GM12892 (cell line): ENCODE measurements around the gene ST6GALNAC6.
A peak's percentile ranks its signal among the peaks of the same experiment; 100 is the strongest.

Experiments used
- DNase-seq: peaks from one replicate; pipeline ENCODE4 v3.0.0; 2011; ENCODE audit not compliant: insufficient read length
- FAIRE-seq: peaks from 2 replicates; lab custom pipeline; 2011; peaks lifted over from hg19 to GRCh38; lab: Jason Lieb, UNC
- POLR2A ChIP-seq: IDR thresholded peaks from 2 replicates; pipeline ENCODE4 v1.6.1; 2011; ENCODE audit warnings: low read depth, low read length, control low read depth
- POLR2AphosphoS5 ChIP-seq: IDR thresholded peaks from 2 replicates; pipeline ENCODE4 v1.6.1; 2011; ENCODE audit warnings: low read depth, low read length, control low read depth
- TAF1 ChIP-seq: IDR thresholded peaks from 2 replicates; pipeline ENCODE4 v1.6.1; 2011; ENCODE audit warnings: low read depth, mild to moderate bottlenecking, control low read depth, low read length, borderline replicate concordance

ST6GALNAC6 gene

GRCh38 chr9:127912296-127912695 is 12.9 kb upstream of the ST6GALNAC6 start:
- no peak for DNase-seq
- TF ChIP-seq POLR2A (no peak), TAF1 (no peak), POLR2AphosphoS5 (no peak)
- FAIRE-seq: peak; percentile 46

GRCh38 chr9:127910613-127911205 is 11.3 kb upstream of the ST6GALNAC6 start:
- TF ChIP-seq POLR2AphosphoS5: no peak
- TF ChIP-seq POLR2A: no peak
- no peak for TF ChIP-seq TAF1
- no peak for DNase-seq
- no peak for FAIRE-seq

DNA sequence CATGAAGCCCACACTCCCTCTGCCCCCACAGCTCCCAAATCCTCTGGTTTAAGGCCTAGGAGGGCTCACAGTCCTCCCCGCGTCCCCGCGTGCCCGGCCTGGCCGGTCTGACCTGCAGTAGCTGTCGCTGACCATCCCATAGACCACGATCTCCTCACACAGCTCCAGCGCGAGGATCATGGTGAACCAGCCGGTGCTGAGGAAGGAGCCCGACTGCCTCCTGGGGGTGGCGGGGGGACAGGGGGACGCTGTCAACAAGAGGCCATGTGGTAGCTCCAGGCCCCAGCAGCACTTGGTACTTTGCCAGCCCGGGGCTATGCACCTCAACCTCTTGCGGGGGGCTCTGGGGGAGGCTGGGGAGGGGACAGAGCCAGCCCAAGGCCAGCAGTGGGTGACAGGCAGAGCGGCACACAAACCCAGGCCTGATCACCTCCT is 10.5 kb upstream of the ST6GALNAC6 start:
- FAIRE-seq (no peak), DNase-seq (no peak)
- TF ChIP-seq POLR2A (no peak), POLR2AphosphoS5 (no peak), TAF1 (no peak)

DNA sequence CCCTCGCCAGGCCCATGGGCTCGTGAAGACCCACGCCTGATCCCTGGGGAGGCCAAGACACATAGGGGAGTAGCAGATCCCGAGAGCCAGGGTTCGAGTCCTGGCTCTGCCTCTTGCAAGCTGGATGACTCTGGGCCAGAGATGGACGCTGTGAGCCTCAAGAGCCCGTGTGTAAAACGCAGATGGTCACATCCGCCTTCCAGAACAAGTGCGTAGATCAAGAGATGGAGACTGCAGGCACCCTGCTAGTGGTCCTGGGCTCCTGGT is 9.2 kb upstream of the ST6GALNAC6 start:
- TF ChIP-seq POLR2A: no peak
- TF ChIP-seq TAF1: no peak
- no peak for TF ChIP-seq POLR2AphosphoS5
- no peak for DNase-seq
- FAIRE-seq: no peak

DNA sequence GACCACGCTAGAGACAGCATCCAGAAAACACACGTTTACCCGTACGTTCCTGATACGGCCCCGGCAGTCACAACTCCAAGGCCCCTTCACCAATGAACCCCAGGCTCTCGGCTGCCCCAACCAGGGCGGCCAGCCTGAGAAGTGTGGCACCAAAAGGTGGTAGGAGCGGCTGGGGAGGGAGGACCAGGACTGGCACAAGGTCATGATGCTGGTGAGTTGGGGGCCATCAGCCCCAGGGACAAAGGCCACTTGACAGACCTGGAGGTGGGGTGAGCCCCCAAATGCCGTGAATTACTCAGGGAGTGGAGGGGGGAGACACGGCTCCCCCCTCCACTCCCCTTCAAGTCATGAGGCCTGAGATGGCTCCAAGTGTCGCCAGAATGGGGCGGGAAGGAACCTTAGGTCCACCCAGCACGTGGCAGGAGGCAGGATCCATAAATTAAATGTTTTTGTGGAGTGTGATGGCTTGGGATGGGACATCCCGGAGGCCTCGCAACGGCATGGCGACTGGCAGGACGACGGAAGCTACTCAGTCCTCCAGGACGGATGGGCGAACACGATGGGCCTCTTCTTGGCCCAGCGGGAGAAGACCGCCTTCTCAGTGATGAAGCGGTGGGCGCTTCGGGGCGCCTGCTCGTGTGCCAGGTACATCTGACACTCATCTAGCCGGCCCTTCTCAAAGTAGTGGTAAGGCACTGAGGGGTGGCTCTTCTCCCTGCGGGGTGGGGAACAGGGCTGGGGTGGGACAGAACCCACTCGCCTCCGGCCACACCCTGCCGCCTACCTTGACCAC is 8.7 kb upstream of the ST6GALNAC6 start:
- DNase-seq: no peak
- TF ChIP-seq POLR2AphosphoS5 (no peak), POLR2A (no peak)
- no peak for FAIRE-seq

- DNase-seq: no peak
- TF ChIP-seq POLR2A: peak; percentile 15
- 0 out of 2 replicates have a peak, but pooled peaks have one; percentile 4 for TF ChIP-seq POLR2AphosphoS5
- TF ChIP-seq TAF1: no peak
- no peak for FAIRE-seq
These were observed 6.4 kb upstream of the ST6GALNAC6 start for GRCh38 chr9:127905788-127906191.

DNA sequence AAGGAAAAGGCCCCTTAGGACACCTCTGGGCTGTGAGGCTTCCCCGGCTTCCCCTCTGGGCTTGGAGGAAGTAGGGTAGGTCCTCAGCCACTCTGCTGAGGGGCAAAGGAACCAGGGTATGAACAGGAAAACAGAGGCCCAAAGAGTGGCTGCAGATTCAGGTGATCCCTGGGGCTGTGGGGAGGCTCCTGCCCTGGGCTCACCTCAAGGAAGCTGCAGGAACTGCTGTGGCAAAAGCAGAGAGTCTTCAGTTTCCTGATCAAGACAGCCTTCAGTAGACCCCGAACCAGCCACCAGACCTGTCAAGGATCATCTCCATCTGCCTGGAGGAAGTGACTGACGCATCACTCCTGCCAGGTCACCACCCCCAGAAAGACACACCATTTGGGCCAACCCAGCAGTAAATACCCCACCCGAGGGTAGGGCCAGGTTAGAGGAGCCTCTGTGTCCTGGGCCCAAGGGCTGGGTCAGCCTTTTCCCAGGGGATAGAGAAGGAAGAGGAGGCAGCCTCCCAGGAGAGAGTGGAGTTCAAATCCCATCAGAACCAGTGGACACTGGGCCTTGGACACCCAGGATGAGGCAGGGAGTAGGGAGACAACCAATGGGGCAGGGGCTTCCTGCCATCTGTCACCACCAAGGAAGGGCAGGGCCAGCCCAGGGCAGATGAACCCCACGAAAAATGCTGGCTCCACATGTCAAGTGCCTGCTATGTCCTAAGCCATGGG is 5.8 kb upstream of the ST6GALNAC6 start:
- DNase-seq (no peak), FAIRE-seq (peak; percentile 60)

GRCh38 chr9:127904561-127905003 is 5.2 kb upstream of the ST6GALNAC6 start:
- no peak for DNase-seq
- TF ChIP-seq POLR2AphosphoS5 (no peak), TAF1 (no peak), POLR2A (no peak)
- peak; percentile 71 for FAIRE-seq

More for the DNA sequence above, 5.8 kb upstream of the ST6GALNAC6 start:
- TF ChIP-seq POLR2A (peak; percentile 23; the same call in 1 of the 2 replicates), TAF1 (no peak), POLR2AphosphoS5 (0 out of 2 replicates have a peak, but pooled peaks have one; percentile 17)

DNA sequence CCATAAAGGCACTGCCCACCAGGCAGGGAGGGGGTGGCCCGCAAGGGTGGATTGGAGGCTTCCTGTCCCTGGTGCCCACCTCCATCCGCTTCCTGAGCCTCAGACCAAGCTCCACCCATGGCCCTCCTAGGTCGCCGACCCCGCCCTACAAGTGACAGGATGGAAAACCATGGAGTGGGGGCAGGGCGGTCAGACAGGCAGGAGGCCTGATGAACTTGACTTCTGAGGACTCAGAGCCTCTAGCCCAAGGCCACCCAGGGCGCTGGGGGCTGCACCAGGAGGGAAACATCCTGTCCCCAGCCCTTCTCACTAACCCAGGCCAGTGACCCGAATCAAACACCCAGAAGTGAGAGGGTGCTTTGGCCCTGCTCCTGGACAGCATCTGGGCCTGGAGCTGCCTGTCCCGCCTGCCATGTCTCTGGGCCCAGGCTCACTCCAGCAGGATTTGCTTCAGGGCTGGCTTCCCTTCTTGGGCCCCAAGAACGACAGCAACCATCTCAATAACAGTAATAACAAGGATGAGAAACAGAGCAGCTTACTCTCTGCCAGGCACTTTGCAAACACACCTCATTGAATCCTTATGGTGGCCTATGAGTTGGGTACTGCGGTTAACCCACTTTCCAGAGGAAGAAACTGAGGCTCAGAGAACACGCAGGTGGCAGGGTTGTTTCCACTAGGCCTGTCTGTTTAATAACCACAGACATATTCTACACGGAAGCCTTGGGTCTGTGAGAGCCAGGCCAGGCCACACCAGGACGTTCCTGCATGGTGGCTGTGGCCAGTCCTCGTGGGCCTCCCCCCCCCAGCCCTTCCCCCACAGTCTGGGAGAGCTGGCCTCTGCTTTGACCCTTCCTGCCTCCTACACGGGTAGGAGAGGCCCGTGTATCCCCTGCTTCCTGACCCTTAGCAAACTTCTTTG is 4.4 kb upstream of the ST6GALNAC6 start:
- DNase-seq (no peak), FAIRE-seq (peak; percentile 87)
- TF ChIP-seq POLR2AphosphoS5: no peak; the same call in 1 of the 2 replicates
- TF ChIP-seq TAF1: 0 out of 2 replicates have a peak, but pooled peaks have one; percentile 41

DNA sequence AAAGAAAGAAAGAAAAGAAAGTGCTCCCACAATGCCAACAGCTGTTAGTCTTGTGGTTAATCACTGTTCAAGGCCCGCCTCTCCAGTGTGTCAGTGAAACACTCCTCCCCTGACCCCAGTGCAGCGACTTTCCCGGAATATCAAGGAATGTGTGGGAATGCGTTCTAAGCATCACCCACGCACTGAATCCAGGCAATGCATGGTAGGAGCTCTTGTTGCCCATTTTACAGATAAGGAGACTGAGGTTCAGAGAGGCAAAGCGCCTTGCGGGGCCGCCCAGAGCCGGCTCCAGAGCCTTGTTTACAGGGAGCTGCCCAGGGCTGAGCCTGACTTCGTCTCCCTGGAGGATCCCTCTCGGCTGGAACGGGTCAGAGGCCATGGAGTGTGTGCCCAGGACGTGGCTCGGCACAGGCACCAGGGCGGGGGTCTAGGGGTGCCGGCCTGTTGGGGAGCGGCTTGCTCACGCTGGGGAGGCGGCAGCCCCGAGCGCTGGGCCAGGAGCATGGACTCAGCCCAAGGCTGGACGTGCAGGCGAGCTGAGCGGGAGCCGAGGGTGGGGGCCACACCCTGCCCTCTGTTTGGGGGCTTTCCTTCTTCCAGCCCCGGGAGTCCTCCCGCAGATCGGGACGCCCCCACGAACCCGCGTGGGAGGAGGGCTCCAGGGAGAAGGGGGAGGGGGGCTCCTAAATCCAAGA is 823 bp downstream of the ST6GALNAC6 start:
- DNase-seq (no peak), FAIRE-seq (no peak)
- TF ChIP-seq POLR2A (no peak), TAF1 (no peak), POLR2AphosphoS5 (no peak)

- DNase-seq (no peak), FAIRE-seq (no peak)
- TF ChIP-seq POLR2AphosphoS5 (no peak), TAF1 (no peak), POLR2A (no peak)
These were observed 2.2 kb downstream of the ST6GALNAC6 start for GRCh38 chr9:127897193-127897692.
